ENCODE measurements around the gene FRS3. TPM values are rescaled to one million over a fixed set of nuclear protein-coding genes. Genes with fewer than 3 reads are reported as not detected.

FRS3 gene
- total RNA-seq, 1 donor from 2014 or later = 5.3 TPM

GRCh38 chr6:41737591-41738130 is 42.0 kb downstream of the FRS3 start:
- Histone ChIP-seq H3K9me3 (replicated peaks) (no peaks in the 10 kb centered on the region), H3K4me3 (no peak overlapping the region), H3K27ac (replicated peaks) (no peak overlapping the region), H3K27me3 (ENCODE audit: low read depth) (no peaks in the 10 kb centered on the region), H3K36me3 (no peaks in the 10 kb centered on the region), H3K4me1 (peaks cover 25% of the 10 kb centered on the region)
- DNase-seq = no peak
- no peak for TF ChIP-seq CTCF (IDR thresholded peaks at IDR 0.05; ENCODE audit: borderline replicate concordance)
- intact Hi-C loops (cut with micrococcal nuclease) = no loop called here

GRCh38 chr6:41736800-41737555 is 42.7 kb downstream of the FRS3 start:
- TF ChIP-seq CTCF (IDR thresholded peaks at IDR 0.05; ENCODE audit: borderline replicate concordance) = no peak
- DNase-seq = no peak
- intact Hi-C loops (cut with micrococcal nuclease) = no loop called here

GRCh38 chr6:41736186-41736733 is 43.4 kb downstream of the FRS3 start:
- no peak for DNase-seq
- H3K27me3 ChIP-seq (ENCODE audit: low read depth) = no peaks in the 10 kb centered on the region
- intact Hi-C loops (cut with micrococcal nuclease) = no loop called here
- H3K27ac ChIP-seq (replicated peaks) = no peak overlapping the region
- no peaks in the 10 kb centered on the region for H3K9me3 ChIP-seq (replicated peaks)
- peak overlapping the region; percentile 99 for H3K4me3 ChIP-seq
- no peaks in the 10 kb centered on the region for H3K36me3 ChIP-seq
- H3K4me1 ChIP-seq = peaks cover 39% of the 10 kb centered on the region
- TF ChIP-seq CTCF (IDR thresholded peaks at IDR 0.05; ENCODE audit: borderline replicate concordance) = no peak

More at GRCh38 chr6:41736800-41737555, 42.7 kb downstream of the FRS3 start:
- H3K27ac ChIP-seq (replicated peaks) = no peak overlapping the region
- H3K36me3 ChIP-seq = no peaks in the 10 kb centered on the region
- H3K9me3 ChIP-seq (replicated peaks) = no peaks in the 10 kb centered on the region
- H3K4me1 ChIP-seq = peaks cover 32% of the 10 kb centered on the region
- H3K4me3 ChIP-seq = no peak overlapping the region
- no peaks in the 10 kb centered on the region for H3K27me3 ChIP-seq (ENCODE audit: low read depth)

GRCh38 chr6:41735427-41736185 is 44.1 kb downstream of the FRS3 start, which contains the start of gene TFEB:
Gene TFEB (minus strand): TSS chr6:41735608. CDS start chr6:41691213, 44,395 bp downstream.
- peak; percentile 95 for DNase-seq
- peak within 1 kb of the TSS; percentile 99 for H3K4me3 ChIP-seq
- H3K9me3 ChIP-seq (replicated peaks) = no peaks in the 10 kb centered on the region
- peak within 1 kb of the TSS; percentile 100 for H3K27ac ChIP-seq (replicated peaks)
- no peaks in the 10 kb centered on the region for H3K36me3 ChIP-seq
- peak; percentile 95 for TF ChIP-seq CTCF (IDR thresholded peaks at IDR 0.05; ENCODE audit: borderline replicate concordance)
- intact Hi-C loops (cut with micrococcal nuclease) = no loop called here
- H3K27me3 ChIP-seq (ENCODE audit: low read depth) = no peaks in the 10 kb centered on the region
- peaks cover 45% of the 10 kb centered on the region for H3K4me1 ChIP-seq

GRCh38 chr6:41734666-41735426 is 44.9 kb downstream of the FRS3 start:
- H3K9me3 ChIP-seq (replicated peaks) = no peaks in the 10 kb centered on the region
- intact Hi-C loops (cut with micrococcal nuclease) = no loop called here
- no peaks in the 10 kb centered on the region for H3K36me3 ChIP-seq
- H3K4me3 ChIP-seq = peak overlapping the region; percentile 99
- H3K27ac ChIP-seq (replicated peaks) = peak overlapping the region; percentile 100
- H3K4me1 ChIP-seq = peaks cover 53% of the 10 kb centered on the region
- TF ChIP-seq CTCF (IDR thresholded peaks at IDR 0.05; ENCODE audit: borderline replicate concordance) = no peak
- no peaks in the 10 kb centered on the region for H3K27me3 ChIP-seq (ENCODE audit: low read depth)
- DNase-seq = peak; percentile 89

Data from left ventricle myocardium inferior (tissue), 1 donor.